Astrocyte of the hippocampus (primary cell): ENCODE data around the gene SPRYD3.
"Not testable (repeated sequence)": the region's sequence is repeated elsewhere in the genome, so short reads cannot be mapped to it uniquely, and the experiment has no call there.

Experiments
- DNase-seq: peaks from one replicate; pipeline ENCODE4 v3.0.0; 2011; ENCODE audit warnings: low read depth, low spot score

The SPRYD3 gene, protein sequence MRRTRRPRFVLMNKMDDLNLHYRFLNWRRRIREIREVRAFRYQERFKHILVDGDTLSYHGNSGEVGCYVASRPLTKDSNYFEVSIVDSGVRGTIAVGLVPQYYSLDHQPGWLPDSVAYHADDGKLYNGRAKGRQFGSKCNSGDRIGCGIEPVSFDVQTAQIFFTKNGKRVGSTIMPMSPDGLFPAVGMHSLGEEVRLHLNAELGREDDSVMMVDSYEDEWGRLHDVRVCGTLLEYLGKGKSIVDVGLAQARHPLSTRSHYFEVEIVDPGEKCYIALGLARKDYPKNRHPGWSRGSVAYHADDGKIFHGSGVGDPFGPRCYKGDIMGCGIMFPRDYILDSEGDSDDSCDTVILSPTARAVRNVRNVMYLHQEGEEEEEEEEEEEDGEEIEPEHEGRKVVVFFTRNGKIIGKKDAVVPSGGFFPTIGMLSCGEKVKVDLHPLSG

GRCh38 chr12:53079226-53080117 is at the start of gene SPRYD3:
TSS of gene SPRYD3 (minus strand) at chr12:53079390. CDS start at chr12:53079333, 57 bp downstream.
- DNase-seq = peak; percentile 99

DNA sequence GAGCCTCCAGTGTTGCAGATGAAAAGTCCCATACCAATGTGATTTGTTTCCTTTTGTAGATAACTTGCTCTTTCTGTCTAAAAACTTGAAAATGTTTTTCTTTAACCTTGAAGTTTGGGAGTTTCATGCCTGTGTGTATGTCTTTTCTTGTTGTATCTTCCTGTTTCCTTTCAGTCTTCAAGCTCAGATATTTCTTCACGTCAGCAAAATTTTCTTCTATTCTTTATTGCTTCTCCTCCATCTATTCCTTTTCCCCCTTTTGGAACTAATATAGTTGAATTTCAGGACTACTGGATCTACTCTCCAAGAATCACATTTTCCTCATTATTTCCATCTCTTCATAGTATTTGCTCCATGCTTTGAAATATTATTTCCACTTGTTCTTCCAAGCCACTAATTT is 48.0 kb upstream of the SPRYD3 start:
- DNase-seq = no peak

DNA sequence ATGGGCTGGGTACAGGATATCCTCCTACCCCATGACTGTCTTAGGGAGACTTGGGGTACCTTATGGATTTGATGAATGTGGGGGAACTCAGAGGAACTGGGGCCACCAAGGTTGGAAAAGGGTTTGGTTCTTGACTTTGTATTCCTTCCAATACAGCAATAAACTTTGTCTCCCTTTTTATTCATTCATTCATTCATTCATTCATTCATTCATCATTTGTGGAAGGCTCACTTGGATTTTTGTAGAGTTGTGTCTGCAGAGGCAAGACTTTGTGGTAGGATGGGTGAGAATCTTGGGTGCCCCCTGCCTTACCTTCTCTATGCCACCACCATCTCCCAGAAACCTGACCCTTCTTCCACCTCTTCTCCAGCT is 45.1 kb upstream of the SPRYD3 start:
- no peak for DNase-seq

GRCh38 chr12:53123578-53124351 is 44.6 kb upstream of the SPRYD3 start:
- peak; percentile 19 for DNase-seq

GRCh38 chr12:53122961-53123468 is 43.8 kb upstream of the SPRYD3 start:
- no peak for DNase-seq

- no peak for DNase-seq
Observed at GRCh38 chr12:53120685-53121525, 41.7 kb upstream of the SPRYD3 start.

GRCh38 chr12:53118751-53119300 is 39.6 kb upstream of the SPRYD3 start:
- DNase-seq = no peak

GRCh38 chr12:53115891-53116648 is 36.9 kb upstream of the SPRYD3 start:
- DNase-seq = no peak

DNA sequence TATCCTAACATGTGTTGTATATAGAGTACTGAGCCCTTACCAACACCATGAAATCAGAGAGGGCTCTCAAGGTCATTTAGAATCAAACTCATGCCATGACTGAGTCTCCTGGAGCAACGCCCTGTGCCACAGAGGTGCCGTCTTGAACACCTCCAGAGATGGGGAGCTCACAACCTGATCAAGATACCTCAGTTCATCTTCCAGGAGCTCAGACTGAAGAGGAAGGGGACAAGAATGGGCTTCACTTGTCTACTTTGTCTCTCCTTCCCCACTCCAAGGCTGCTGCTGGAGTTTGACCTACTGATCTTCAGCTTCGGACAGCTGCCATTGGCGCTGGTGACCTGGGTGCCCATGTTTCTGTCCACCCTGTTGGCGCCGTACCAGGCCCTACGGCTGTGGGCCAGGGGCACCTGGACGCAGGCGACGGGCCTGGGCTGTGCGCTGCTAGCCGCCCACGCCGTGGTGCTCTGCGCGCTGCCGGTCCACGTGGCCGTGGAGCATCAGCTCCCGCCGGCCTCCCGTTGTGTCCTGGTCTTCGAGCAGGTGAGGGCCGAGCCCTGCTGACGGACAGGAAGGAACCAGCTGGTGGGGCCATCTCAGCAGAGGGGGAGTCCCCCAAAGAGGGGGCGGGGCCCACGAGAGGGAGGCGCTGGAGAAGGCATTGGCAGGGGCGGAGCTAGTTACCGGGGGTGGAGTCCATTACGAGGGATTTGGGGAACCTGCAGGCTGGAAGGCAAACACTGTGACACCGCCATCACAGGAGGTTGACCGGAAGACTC is 36.1 kb upstream of the SPRYD3 start:
- no peak for DNase-seq

DNA sequence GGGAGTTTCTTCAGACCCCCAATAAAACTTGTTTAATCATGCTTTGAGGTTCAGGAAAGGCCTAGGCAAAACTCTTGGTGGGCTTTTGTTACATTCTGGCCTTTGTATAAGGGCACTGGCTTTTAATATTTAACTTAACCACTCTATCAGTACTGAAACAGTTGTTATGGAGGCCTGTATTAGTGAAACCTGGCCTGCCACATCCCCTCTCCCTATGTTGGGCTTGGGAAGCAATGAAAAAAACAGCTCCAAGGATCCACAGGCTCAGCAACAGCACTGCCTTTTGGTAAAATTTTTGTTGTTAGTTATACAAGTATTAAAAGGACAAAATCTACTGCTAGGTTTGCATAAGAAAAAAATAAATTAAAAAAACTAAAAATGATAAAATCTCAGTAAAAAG is 34.8 kb upstream of the SPRYD3 start:
- DNase-seq = no peak

GRCh38 chr12:53113136-53113705 is 34.0 kb upstream of the SPRYD3 start:
- DNase-seq = no peak

DNA sequence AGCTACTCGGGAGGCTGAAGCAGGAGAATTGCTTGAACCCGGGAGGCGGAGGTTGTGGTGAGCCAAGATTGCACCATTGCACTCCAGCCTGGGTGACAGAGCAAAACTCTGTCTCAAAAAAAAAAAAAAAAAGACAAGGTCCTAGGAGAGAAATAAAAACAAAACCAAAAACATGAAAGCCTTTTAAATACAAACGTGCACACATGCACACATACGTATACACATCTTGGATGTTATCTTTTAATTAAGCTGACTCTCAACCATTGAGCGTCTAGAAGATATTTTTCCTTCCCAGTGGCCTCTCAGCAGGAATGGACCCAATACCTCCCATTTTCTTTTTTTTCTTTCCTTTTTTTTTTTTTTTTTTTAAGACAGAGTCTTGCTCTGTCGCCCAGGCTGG is 33.2 kb upstream of the SPRYD3 start:
- not testable (repeated sequence) for DNase-seq

GRCh38 chr12:53107122-53107521 is 27.9 kb upstream of the SPRYD3 start:
- no peak for DNase-seq

- DNase-seq = no peak
Observed at GRCh38 chr12:53105712-53106439, 26.7 kb upstream of the SPRYD3 start.

DNA sequence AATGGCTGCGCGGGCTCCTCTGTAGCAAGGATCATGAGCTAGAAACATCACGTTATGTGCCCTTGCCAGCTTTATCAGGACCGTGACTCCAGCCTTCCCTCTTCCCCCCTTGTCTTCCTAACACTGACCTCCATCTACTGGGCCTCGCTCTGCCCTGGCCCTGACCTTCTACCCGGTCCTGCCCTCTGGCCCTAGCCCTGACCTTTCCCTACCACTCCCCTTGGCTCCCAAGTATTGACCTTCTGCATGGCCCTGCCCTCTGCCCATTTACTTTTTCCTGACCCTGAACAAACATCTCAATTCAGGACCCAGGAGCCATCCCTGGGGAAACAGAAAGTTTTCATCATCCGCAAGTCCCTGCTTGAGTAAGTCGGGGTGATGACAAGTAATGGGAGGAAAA is 26.1 kb upstream of the SPRYD3 start:
- DNase-seq = no peak

DNA sequence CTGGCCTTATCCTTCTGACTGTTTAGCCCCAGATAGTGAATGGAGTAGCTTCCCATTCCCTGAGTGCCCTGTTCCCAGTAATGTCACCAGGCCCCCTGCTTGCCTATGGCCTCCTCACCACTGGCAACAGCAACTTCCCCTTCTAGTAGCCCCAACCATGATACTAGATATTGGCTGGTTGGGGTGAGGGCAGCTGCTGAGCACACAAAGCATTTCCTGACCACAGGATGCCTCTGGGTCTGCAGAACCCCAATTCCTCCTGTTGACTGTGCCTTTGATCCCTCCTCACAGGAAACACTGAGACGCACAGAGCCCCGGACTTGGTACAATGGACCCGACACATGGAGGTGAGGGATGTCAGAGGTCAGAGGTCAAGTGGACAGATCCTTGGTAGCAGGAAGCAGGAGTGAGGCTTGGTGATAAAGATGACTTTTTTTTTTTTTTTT is 24.7 kb upstream of the SPRYD3 start:
- DNase-seq = no peak

GRCh38 chr12:53102883-53103807 is 24.0 kb upstream of the SPRYD3 start, which contains the start of gene SOAT2:
TSS of gene SOAT2 (plus strand) at chr12:53103486. CDS start at chr12:53103578, 92 bp downstream.
- DNase-seq = no peak
